Tibial nerve (tissue), 3 donors: ENCODE data around the gene ASIC2.

Source experiments
- CTCF ChIP-seq, 5 experiments: fragments of 200-600 bp in 3 of 5; fragments of 450-650 bp in 2 of 5; sonication (generic) in 3 of 5; IDR thresholded peaks; one replicate each; pipeline ENCODE4 v1.5.1; 2016 to 2019; ENCODE audit warnings: antibody characterized with exemption in 5 of 5, mild to moderate bottlenecking in 3 of 5, moderate library complexity in 2 of 5
- POLR2A ChIP-seq, 2 donors: fragments of 450-650 bp; IDR thresholded peaks; one replicate each; pipeline ENCODE4 v1.6.1; 2017; ENCODE audit warnings: antibody characterized with exemption in 2 of 2, mild to moderate bottlenecking in 2 of 2, moderate library complexity in 2 of 2

GRCh38 chr17:33225509-33225908 is 67.6 kb downstream of the ASIC2 start:
- TF ChIP-seq POLR2A (IDR thresholded peaks at IDR 0.05) (no peak), CTCF (IDR thresholded peaks at IDR 0.05) (no peak)
